Liver (tissue), 9 donors: Measurements from ENCODE around the gene PLAC1. TPM values are rescaled to one million over a fixed set of nuclear protein-coding genes. Genes with fewer than 3 reads are reported as not detected.

Experiments
- DNase-seq: peaks from one replicate; pipeline ENCODE4 v3.0.0-alpha.2; 2017; ENCODE audit warnings: low spot score
- H3K27ac ChIP-seq, 2 donors: one replicate each; pipeline ENCODE4 v1.7.0; 2013; ENCODE audit warnings: inconsistent platforms in 2 of 2, low read length in 2 of 2, control low read depth in 1 of 2, low read depth in 1 of 2, mild to moderate bottlenecking in 1 of 2
- H3K27me3 ChIP-seq, 4 donors: one replicate each; pipeline versions ENCODE4 v1.6.1 to v1.7.0; 2013; ENCODE audit warnings: low read length in 3 of 4, inconsistent platforms in 1 of 4, mild to moderate bottlenecking in 1 of 4, moderate library complexity in 1 of 4; ENCODE audit not compliant: control insufficient read depth in 4 of 4, insufficient read depth in 4 of 4
- H3K36me3 ChIP-seq, 4 donors: one replicate each; pipeline versions ENCODE4 v1.6.1 to v1.7.0; 2013; ENCODE audit warnings: low read length in 3 of 4, mild to moderate bottlenecking in 3 of 4, low read depth in 1 of 4, moderate library complexity in 1 of 4; ENCODE audit not compliant: control insufficient read depth in 4 of 4, insufficient read depth in 3 of 4
- H3K4me1 ChIP-seq, 4 donors: one replicate each; pipeline versions ENCODE4 v1.6.1 to v1.7.0; 2013; ENCODE audit warnings: low read length in 3 of 4, mild to moderate bottlenecking in 3 of 4, moderate library complexity in 1 of 4; ENCODE audit not compliant: control insufficient read depth in 4 of 4, insufficient read depth in 4 of 4
- H3K4me3 ChIP-seq, 3 donors: one replicate each; pipeline versions ENCODE4 v1.6.1 to v1.7.0; 2013; ENCODE audit warnings: low read length in 3 of 3, control low read depth in 1 of 3, low read depth in 1 of 3, mild to moderate bottlenecking in 1 of 3
- H3K9ac ChIP-seq, 2 donors: one replicate each; pipeline ENCODE4 v1.7.0; 2013; ENCODE audit warnings: low read length in 2 of 2, mild to moderate bottlenecking in 2 of 2, moderate library complexity in 2 of 2, control low read depth in 1 of 2, low read depth in 1 of 2
- H3K9me3 ChIP-seq, 4 donors: one replicate each; pipeline versions ENCODE4 v1.6.1 to v1.7.0; 2013; ENCODE audit warnings: low read length in 3 of 4; ENCODE audit not compliant: control insufficient read depth in 4 of 4
- EGR1 ChIP-seq, 2 donors: IDR thresholded peaks; 2 replicates each; pipeline ENCODE4 v1.6.1; 2016 to 2018; ENCODE audit warnings: antibody characterized with exemption in 2 of 2, low read depth in 2 of 2
- FOXA1 ChIP-seq: IDR thresholded peaks from 2 replicates; pipeline ENCODE4 v1.6.1; 2016; ENCODE audit warnings: antibody characterized with exemption
- FOXA2 ChIP-seq: IDR thresholded peaks from 2 replicates; pipeline ENCODE4 v1.6.1; 2016; ENCODE audit warnings: antibody characterized with exemption
- GABPA ChIP-seq, 2 donors: IDR thresholded peaks in 1 of 2; conservative IDR thresholded peaks in 1 of 2; 2 replicates each; pipeline ENCODE4 v1.6.1; 2016; ENCODE audit warnings: antibody characterized with exemption in 2 of 2, mild to moderate bottlenecking in 1 of 2, moderate library complexity in 1 of 2
- HNF4A ChIP-seq, 2 donors: conservative IDR thresholded peaks; 2 replicates each; pipeline ENCODE4 v1.6.1; 2016; ENCODE audit warnings: antibody characterized with exemption in 2 of 2, mild to moderate bottlenecking in 2 of 2
- HNF4G ChIP-seq: IDR thresholded peaks from 2 replicates; pipeline ENCODE4 v1.6.1; 2016; ENCODE audit warnings: antibody characterized with exemption
- JUND ChIP-seq, 2 donors: IDR thresholded peaks; 2 replicates each; pipeline ENCODE4 v1.6.1; 2016; ENCODE audit warnings: antibody characterized with exemption in 2 of 2
- NR2F2 ChIP-seq: IDR thresholded peaks from 2 replicates; pipeline ENCODE4 v1.6.1; 2016; ENCODE audit warnings: antibody characterized with exemption
- RAD21 ChIP-seq, 2 donors: IDR thresholded peaks; 2 replicates each; pipeline ENCODE4 v1.6.1; 2016; ENCODE audit warnings: antibody characterized with exemption in 2 of 2, mild to moderate bottlenecking in 2 of 2
- RXRA ChIP-seq, 2 donors: IDR thresholded peaks; 2 replicates each; pipeline ENCODE4 v1.6.1; 2017 to 2018; ENCODE audit warnings: antibody characterized with exemption in 2 of 2, mild to moderate bottlenecking in 1 of 2
- SP1 ChIP-seq: IDR thresholded peaks from 2 replicates; pipeline ENCODE4 v1.6.1; 2018; ENCODE audit warnings: antibody characterized with exemption, mild to moderate bottlenecking
- TAF1 ChIP-seq: conservative IDR thresholded peaks from 2 replicates; pipeline ENCODE4 v1.6.1; 2016; ENCODE audit warnings: antibody characterized with exemption, mild to moderate bottlenecking
- YY1 ChIP-seq: IDR thresholded peaks from 2 replicates; pipeline ENCODE4 v1.6.1; 2016; ENCODE audit warnings: antibody characterized with exemption, mild to moderate bottlenecking
- WGBS: extraction: QIAGEN DNeasy Blood & Tissue Kit; methylation state at CpG from one replicate; pipeline ENCODE4 v1.1.7; 2013; 5-methylcytosine and 5-hydroxymethylcytosine counted together
- polyA plus RNA-seq, 2 donors: library from polyadenylated mRNA; stranded (reverse) in 1 of 2; unstranded in 1 of 2; fragments of 200-250 nt in 1 of 2; fragments of >200 nt in 1 of 2; fragmentation: Nextera tagmentation in 1 of 2; extraction: Ambion mirVana in 1 of 2; gene quantifications; one replicate each; pipeline versions ENCODE4 v1.2.1 to v1.2.3, GENCODE V29; 2013 to 2015
- total RNA-seq, 2 donors: library from RNA; depleted of rRNA; stranded (reverse); fragments of >200 nt; gene quantifications; one replicate each; pipeline ENCODE4 v1.2.3, GENCODE V29; 2014
- TF ChIP-seq, protein P1 (sequence below): IDR thresholded peaks from 2 replicates; pipeline ENCODE4 v1.6.1; 2016; ENCODE audit warnings: antibody characterized with exemption
- TF ChIP-seq, protein P2 (sequence below): fragments of 150-350 bp; IDR thresholded peaks from 2 replicates; pipeline ENCODE4 v1.5.1; 2017; ENCODE audit warnings: improper control_type of control experiment, low read depth, low read length; ENCODE audit not compliant: missing input control
- TF ChIP-seq, protein P3 (sequence below): IDR thresholded peaks from 2 replicates; pipeline ENCODE4 v1.6.1; 2016; ENCODE audit warnings: antibody characterized with exemption, mild to moderate bottlenecking
- TF ChIP-seq, protein P4 (sequence below): IDR thresholded peaks from 2 replicates; pipeline ENCODE4 v1.6.1; 2016; ENCODE audit warnings: antibody characterized with exemption
- TF ChIP-seq, protein P5 (sequence below): IDR thresholded peaks from 2 replicates; pipeline ENCODE4 v1.6.1; 2016; ENCODE audit warnings: antibody characterized with exemption
- donor health status: healthy.
- donor health status: healthy.
- donor health status: healthy.
- donor health status: healthy.
- donor health status: healthy.

Gene PLAC1
- total and polyA plus RNA-seq, 4 donors: not detected

DNA sequence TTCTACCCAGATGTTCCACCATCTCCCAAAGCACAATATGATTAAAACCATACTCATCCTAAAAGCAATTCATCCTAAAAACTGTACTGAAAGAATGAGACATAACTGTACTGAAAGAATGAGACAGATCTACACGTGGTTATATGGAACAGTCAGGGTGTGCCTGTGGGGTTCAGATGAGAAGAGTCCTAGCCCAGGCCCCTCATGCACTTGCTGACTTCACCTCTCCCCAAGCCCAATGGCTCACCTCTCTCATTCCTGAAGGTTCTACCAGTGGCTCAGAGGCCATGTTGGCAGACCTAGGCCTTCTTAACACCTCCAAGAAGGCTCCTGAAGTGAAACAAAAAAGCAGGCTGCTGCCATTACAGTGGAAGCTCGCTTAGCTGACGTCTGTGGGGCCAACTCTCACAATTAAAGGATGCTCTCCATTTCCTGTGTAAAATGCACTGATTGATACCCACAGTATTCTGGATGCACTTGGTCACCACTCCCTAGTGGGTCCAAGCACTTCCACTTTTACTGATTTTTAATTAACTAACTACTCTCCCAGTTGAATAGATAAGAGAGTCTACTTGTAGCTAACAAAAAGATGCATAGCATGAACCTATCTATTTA lies 3.8 kb downstream of the PLAC1 start:
- Histone ChIP-seq H3K9ac (no peak overlapping the region), H3K4me3 (no peak overlapping the region), H3K27ac (no peak overlapping the region), H3K4me1 (no peaks in the 10 kb centered on the region), H3K27me3 (no peaks in the 10 kb centered on the region), H3K9me3 (no peaks in the 10 kb centered on the region), H3K36me3 (no peaks in the 10 kb centered on the region)
- WGBS: 62% methylated on average over 3 of the region's 3 CpGs
- TF ChIP-seq GABPA (IDR thresholded peaks at IDR 0.05 in 1 of 2, conservative IDR thresholded peaks at IDR 0.05 in 1 of 2): no peak
- no peak for TF ChIP-seq EGR1 (IDR thresholded peaks at IDR 0.05; ENCODE audit: low read depth in 2 of 2)
- TF ChIP-seq, protein P1, sequence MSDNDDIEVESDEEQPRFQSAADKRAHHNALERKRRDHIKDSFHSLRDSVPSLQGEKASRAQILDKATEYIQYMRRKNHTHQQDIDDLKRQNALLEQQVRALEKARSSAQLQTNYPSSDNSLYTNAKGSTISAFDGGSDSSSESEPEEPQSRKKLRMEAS: no peak
- TF ChIP-seq, protein P2, sequence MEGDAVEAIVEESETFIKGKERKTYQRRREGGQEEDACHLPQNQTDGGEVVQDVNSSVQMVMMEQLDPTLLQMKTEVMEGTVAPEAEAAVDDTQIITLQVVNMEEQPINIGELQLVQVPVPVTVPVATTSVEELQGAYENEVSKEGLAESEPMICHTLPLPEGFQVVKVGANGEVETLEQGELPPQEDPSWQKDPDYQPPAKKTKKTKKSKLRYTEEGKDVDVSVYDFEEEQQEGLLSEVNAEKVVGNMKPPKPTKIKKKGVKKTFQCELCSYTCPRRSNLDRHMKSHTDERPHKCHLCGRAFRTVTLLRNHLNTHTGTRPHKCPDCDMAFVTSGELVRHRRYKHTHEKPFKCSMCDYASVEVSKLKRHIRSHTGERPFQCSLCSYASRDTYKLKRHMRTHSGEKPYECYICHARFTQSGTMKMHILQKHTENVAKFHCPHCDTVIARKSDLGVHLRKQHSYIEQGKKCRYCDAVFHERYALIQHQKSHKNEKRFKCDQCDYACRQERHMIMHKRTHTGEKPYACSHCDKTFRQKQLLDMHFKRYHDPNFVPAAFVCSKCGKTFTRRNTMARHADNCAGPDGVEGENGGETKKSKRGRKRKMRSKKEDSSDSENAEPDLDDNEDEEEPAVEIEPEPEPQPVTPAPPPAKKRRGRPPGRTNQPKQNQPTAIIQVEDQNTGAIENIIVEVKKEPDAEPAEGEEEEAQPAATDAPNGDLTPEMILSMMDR: no peak
- no peak for TF ChIP-seq RAD21 (IDR thresholded peaks at IDR 0.05)
- no peak for TF ChIP-seq SP1
- no peak for TF ChIP-seq TAF1
- TF ChIP-seq YY1: no peak
- no peak for TF ChIP-seq HNF4A (conservative IDR thresholded peaks at IDR 0.05)
- TF ChIP-seq, protein P3, sequence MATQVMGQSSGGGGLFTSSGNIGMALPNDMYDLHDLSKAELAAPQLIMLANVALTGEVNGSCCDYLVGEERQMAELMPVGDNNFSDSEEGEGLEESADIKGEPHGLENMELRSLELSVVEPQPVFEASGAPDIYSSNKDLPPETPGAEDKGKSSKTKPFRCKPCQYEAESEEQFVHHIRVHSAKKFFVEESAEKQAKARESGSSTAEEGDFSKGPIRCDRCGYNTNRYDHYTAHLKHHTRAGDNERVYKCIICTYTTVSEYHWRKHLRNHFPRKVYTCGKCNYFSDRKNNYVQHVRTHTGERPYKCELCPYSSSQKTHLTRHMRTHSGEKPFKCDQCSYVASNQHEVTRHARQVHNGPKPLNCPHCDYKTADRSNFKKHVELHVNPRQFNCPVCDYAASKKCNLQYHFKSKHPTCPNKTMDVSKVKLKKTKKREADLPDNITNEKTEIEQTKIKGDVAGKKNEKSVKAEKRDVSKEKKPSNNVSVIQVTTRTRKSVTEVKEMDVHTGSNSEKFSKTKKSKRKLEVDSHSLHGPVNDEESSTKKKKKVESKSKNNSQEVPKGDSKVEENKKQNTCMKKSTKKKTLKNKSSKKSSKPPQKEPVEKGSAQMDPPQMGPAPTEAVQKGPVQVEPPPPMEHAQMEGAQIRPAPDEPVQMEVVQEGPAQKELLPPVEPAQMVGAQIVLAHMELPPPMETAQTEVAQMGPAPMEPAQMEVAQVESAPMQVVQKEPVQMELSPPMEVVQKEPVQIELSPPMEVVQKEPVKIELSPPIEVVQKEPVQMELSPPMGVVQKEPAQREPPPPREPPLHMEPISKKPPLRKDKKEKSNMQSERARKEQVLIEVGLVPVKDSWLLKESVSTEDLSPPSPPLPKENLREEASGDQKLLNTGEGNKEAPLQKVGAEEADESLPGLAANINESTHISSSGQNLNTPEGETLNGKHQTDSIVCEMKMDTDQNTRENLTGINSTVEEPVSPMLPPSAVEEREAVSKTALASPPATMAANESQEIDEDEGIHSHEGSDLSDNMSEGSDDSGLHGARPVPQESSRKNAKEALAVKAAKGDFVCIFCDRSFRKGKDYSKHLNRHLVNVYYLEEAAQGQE: no peak
- no peak for TF ChIP-seq HNF4G
- TF ChIP-seq NR2F2: no peak
- TF ChIP-seq JUND (IDR thresholded peaks at IDR 0.05): no peak
- TF ChIP-seq FOXA2: no peak
- TF ChIP-seq, protein P4, sequence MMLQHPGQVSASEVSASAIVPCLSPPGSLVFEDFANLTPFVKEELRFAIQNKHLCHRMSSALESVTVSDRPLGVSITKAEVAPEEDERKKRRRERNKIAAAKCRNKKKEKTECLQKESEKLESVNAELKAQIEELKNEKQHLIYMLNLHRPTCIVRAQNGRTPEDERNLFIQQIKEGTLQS: no peak
- no peak for TF ChIP-seq RXRA (IDR thresholded peaks at IDR 0.05)
- TF ChIP-seq, protein P5, sequence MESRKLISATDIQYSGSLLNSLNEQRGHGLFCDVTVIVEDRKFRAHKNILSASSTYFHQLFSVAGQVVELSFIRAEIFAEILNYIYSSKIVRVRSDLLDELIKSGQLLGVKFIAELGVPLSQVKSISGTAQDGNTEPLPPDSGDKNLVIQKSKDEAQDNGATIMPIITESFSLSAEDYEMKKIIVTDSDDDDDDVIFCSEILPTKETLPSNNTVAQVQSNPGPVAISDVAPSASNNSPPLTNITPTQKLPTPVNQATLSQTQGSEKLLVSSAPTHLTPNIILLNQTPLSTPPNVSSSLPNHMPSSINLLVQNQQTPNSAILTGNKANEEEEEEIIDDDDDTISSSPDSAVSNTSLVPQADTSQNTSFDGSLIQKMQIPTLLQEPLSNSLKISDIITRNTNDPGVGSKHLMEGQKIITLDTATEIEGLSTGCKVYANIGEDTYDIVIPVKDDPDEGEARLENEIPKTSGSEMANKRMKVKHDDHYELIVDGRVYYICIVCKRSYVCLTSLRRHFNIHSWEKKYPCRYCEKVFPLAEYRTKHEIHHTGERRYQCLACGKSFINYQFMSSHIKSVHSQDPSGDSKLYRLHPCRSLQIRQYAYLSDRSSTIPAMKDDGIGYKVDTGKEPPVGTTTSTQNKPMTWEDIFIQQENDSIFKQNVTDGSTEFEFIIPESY: no peak
- TF ChIP-seq FOXA1: no peak
- DNase-seq: no peak
